Fibroblast of lung (primary cell): ENCODE data around the gene AFTPH. TPM values are rescaled to one million over a fixed set of nuclear protein-coding genes. Genes with fewer than 3 reads are reported as not detected.

Experiments
- DNase-seq, 2 donors: peaks; one replicate each; pipeline versions ENCODE4 v3.0.0 to v3.0.0-alpha.2; 2010; ENCODE audit warnings: low read depth in 2 of 2
- H2AFZ ChIP-seq: 2 replicates; pipeline ENCODE4 v1.5.1; 2012; ENCODE audit warnings: low read length, control low read depth, inconsistent platforms
- H3K27ac ChIP-seq: 2 replicates; pipeline ENCODE4 v1.5.1; 2011; ENCODE audit warnings: low read length, control low read depth; ENCODE audit not compliant: insufficient read depth
- H3K27me3 ChIP-seq: 2 replicates; pipeline ENCODE4 v1.5.1; 2011; ENCODE audit warnings: mild to moderate bottlenecking, low read length; ENCODE audit not compliant: control insufficient read depth, insufficient read depth
- H3K36me3 ChIP-seq: 2 replicates; pipeline ENCODE4 v1.5.1; 2011; ENCODE audit warnings: low read length; ENCODE audit not compliant: control insufficient read depth, insufficient read depth
- H3K4me1 ChIP-seq: 2 replicates; pipeline ENCODE4 v1.5.1; 2011; ENCODE audit warnings: low read length; ENCODE audit not compliant: control insufficient read depth, insufficient read depth; ENCODE audit errors: extremely low read depth
- H3K4me2 ChIP-seq: 2 replicates; pipeline ENCODE4 v1.5.1; 2011; ENCODE audit warnings: low read length, control low read depth; ENCODE audit not compliant: insufficient read depth; ENCODE audit errors: extremely low read depth
- H3K4me3 ChIP-seq, 4 experiments: fragments of 200-600 bp in 1 of 4; sonication (generic) in 1 of 4; replicated peaks in 1 of 4; 2 replicates each; pipeline ENCODE4 v1.5.1; 2011 to 2016; ENCODE audit warnings: low read length in 4 of 4, low read depth in 3 of 4, mild to moderate bottlenecking in 3 of 4, control low read depth in 2 of 4, inconsistent platforms in 1 of 4, mixed read lengths in 1 of 4; ENCODE audit not compliant: insufficient read depth in 1 of 4; ENCODE audit errors: control extremely low read depth in 1 of 4
- H3K79me2 ChIP-seq: 2 replicates; pipeline ENCODE4 v1.5.1; 2012; ENCODE audit warnings: mild to moderate bottlenecking, low read length, inconsistent platforms; ENCODE audit not compliant: control insufficient read depth, insufficient read depth
- H3K9ac ChIP-seq: 2 replicates; pipeline ENCODE4 v1.5.1; 2011; ENCODE audit warnings: mild to moderate bottlenecking, low read length, control low read depth; ENCODE audit not compliant: insufficient read depth
- H3K9me3 ChIP-seq: 2 replicates; pipeline ENCODE4 v1.5.1; 2012; ENCODE audit warnings: low read depth, low read length; ENCODE audit not compliant: control insufficient read depth, insufficient read depth
- H4K20me1 ChIP-seq: 2 replicates; pipeline ENCODE4 v1.5.1; 2011; ENCODE audit warnings: low read length; ENCODE audit not compliant: control insufficient read depth, insufficient read depth; ENCODE audit errors: extremely low read depth
- EZH2 ChIP-seq: IDR thresholded peaks from 2 replicates; pipeline ENCODE4 v1.5.1; 2012; ENCODE audit warnings: low read length, control low read depth, mild to moderate bottlenecking; ENCODE audit errors: missing control alignments
- polyA plus RNA-seq, 2 donors: library from polyadenylated mRNA; depleted of rRNA in 1 of 2; stranded (reverse) in 1 of 2; unstranded in 1 of 2; fragments of >200 nt; gene quantifications; 2 replicates each; pipeline ENCODE4 v1.2.1, GENCODE V29; 2011 to 2012; ENCODE audit warnings: missing spikeins in 1 of 2
- total RNA-seq: library from RNA; depleted of rRNA; stranded (reverse); fragments of >200 nt; gene quantifications from 2 replicates; pipeline ENCODE4 v1.2.1, GENCODE V29; 2014
- TF ChIP-seq, protein P1 (sequence below), 2 donors: IDR thresholded peaks in 1 of 2; conservative IDR thresholded peaks in 1 of 2; 1 replicate in 1 of 2; 2 replicates in 1 of 2; pipeline ENCODE4 v1.5.1; 2011 to 2012; ENCODE audit warnings: low read length in 2 of 2, control low read depth in 1 of 2, inconsistent platforms in 1 of 2, low read depth in 1 of 2, mild to moderate bottlenecking in 1 of 2

The AFTPH gene
- total and polyA plus RNA-seq, 2 donors (not counting 1 experiment from before 2014, with no cell fraction given), result 15.8 to 43.3 TPM

- no peaks in the 10 kb centered on the region for H4K20me1 ChIP-seq
- no peak for DNase-seq
- TF ChIP-seq EZH2, result no peak
- TF ChIP-seq, protein P1, sequence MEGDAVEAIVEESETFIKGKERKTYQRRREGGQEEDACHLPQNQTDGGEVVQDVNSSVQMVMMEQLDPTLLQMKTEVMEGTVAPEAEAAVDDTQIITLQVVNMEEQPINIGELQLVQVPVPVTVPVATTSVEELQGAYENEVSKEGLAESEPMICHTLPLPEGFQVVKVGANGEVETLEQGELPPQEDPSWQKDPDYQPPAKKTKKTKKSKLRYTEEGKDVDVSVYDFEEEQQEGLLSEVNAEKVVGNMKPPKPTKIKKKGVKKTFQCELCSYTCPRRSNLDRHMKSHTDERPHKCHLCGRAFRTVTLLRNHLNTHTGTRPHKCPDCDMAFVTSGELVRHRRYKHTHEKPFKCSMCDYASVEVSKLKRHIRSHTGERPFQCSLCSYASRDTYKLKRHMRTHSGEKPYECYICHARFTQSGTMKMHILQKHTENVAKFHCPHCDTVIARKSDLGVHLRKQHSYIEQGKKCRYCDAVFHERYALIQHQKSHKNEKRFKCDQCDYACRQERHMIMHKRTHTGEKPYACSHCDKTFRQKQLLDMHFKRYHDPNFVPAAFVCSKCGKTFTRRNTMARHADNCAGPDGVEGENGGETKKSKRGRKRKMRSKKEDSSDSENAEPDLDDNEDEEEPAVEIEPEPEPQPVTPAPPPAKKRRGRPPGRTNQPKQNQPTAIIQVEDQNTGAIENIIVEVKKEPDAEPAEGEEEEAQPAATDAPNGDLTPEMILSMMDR (conservative IDR thresholded peaks at IDR 0.05 in 1 of 2, IDR thresholded peaks at IDR 0.05 in 1 of 2; ENCODE audit: low read depth in 1 of 2, low read length in 2 of 2), result no peak
- no peak overlapping the region for H2AFZ ChIP-seq
- H3K27me3 ChIP-seq, result no peaks in the 10 kb centered on the region
- H3K4me3 ChIP-seq, result no peak overlapping the region
- no peaks in the 10 kb centered on the region for H3K4me1 ChIP-seq
- no peaks in the 10 kb centered on the region for H3K36me3 ChIP-seq
- H3K9ac ChIP-seq, result no peak overlapping the region
- peaks cover 5% of the 10 kb centered on the region for H3K79me2 ChIP-seq
- H3K4me2 ChIP-seq, result no peak overlapping the region
- no peaks in the 10 kb centered on the region for H3K9me3 ChIP-seq
- H3K27ac ChIP-seq, result no peak overlapping the region
Measured at GRCh38 chr2:64535024-64535423, 10.9 kb downstream of the AFTPH start.

GRCh38 chr2:64537991-64538390 is 13.9 kb downstream of the AFTPH start:
- Histone ChIP-seq H3K9ac (no peak overlapping the region), H3K4me3 (no peak overlapping the region), H2AFZ (no peak overlapping the region), H3K9me3 (no peaks in the 10 kb centered on the region), H3K27ac (no peak overlapping the region), H3K4me1 (no peaks in the 10 kb centered on the region), H3K36me3 (no peaks in the 10 kb centered on the region), H3K4me2 (no peak overlapping the region), H3K27me3 (no peaks in the 10 kb centered on the region), H3K79me2 (peaks cover 3% of the 10 kb centered on the region), H4K20me1 (no peaks in the 10 kb centered on the region)
- no peak for TF ChIP-seq EZH2
- TF ChIP-seq, protein P1 (conservative IDR thresholded peaks at IDR 0.05 in 1 of 2, IDR thresholded peaks at IDR 0.05 in 1 of 2; ENCODE audit: low read depth in 1 of 2, low read length in 2 of 2), result no peak
- DNase-seq, result peak; percentile 36 to 54

DNA sequence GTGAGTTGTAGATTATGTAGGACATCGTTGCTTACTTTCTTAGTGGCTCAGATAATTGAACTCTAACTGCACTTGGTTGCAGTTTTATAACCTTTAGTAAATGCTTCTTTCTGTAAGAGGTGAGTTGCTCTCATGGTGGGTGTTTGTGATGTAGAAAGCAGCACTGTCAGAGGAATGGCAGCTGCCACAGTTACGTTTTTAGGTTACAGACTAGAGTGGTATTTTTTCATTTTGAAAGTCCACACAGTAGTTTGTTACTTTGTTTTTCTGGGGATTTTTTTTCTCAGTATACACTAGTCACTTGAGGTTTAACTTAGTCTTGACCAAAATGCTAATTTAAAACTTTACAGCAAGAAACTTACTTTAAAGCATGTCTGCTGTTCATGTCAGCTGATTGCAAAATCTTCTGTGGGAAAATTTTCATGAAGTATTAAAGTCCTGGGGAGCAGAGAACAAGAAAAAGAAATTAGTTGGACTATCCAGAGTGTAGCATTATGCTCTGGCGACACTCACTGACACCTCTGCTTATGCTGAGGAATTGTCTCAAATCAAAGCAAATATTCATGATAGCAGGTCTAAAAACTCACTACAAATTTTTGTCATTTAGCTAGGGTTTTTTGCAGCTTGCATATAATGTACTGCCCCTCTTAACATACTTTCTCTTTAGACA is 14.8 kb downstream of the AFTPH start:
- H3K79me2 ChIP-seq, result peaks cover 6% of the 10 kb centered on the region

More for the DNA sequence above, 14.8 kb downstream of the AFTPH start:
- Histone ChIP-seq H3K27me3 (no peaks in the 10 kb centered on the region), H3K9me3 (no peaks in the 10 kb centered on the region), H3K4me2 (no peak overlapping the region), H3K9ac (no peak overlapping the region), H3K4me3 (no peak overlapping the region), H3K36me3 (no peaks in the 10 kb centered on the region), H3K27ac (no peak overlapping the region), H4K20me1 (no peaks in the 10 kb centered on the region), H3K4me1 (no peaks in the 10 kb centered on the region), H2AFZ (no peak overlapping the region)
- peak in 1 of 2 donors; percentile 20 for DNase-seq
- TF ChIP-seq EZH2, result no peak
- TF ChIP-seq, protein P1 (conservative IDR thresholded peaks at IDR 0.05 in 1 of 2, IDR thresholded peaks at IDR 0.05 in 1 of 2; ENCODE audit: low read depth in 1 of 2, low read length in 2 of 2), result no peak
